GM21390 (cell line): ENCODE results near the gene TMPRSS11D.

Source experiments
- ATAC-seq: cut with Tn5 transposase; IDR thresholded peaks from one replicate; pipeline ENCODE4 v1.9.1; 2021; ENCODE audit not compliant: unreplicated experiment

TMPRSS11D gene

GRCh38 chr4:67886281-67886680 lies 2.5 kb upstream of the TMPRSS11D start:
- ATAC-seq: no peak

GRCh38 chr4:67885762-67886161 lies 2.0 kb upstream of the TMPRSS11D start:
- ATAC-seq: no peak

- no peak for ATAC-seq
Measured at GRCh38 chr4:67884701-67885100, 899 bp upstream of the TMPRSS11D start.

GRCh38 chr4:67883458-67883857 lies 344 bp downstream of the TMPRSS11D start:
- ATAC-seq: no peak

- no peak for ATAC-seq
Measured at GRCh38 chr4:67880866-67881610, 2.8 kb downstream of the TMPRSS11D start.

- no peak for ATAC-seq
Measured at GRCh38 chr4:67879486-67879885, 4.3 kb downstream of the TMPRSS11D start.

- no peak for ATAC-seq
Measured at GRCh38 chr4:67877086-67877485, 6.7 kb downstream of the TMPRSS11D start.

- ATAC-seq: no peak
Measured at GRCh38 chr4:67874986-67875385, 8.8 kb downstream of the TMPRSS11D start.

GRCh38 chr4:67873116-67873515 lies 10.7 kb downstream of the TMPRSS11D start:
- no peak for ATAC-seq

- ATAC-seq: peak; percentile 92
Measured at GRCh38 chr4:67871867-67872266, 11.9 kb downstream of the TMPRSS11D start.

- no peak for ATAC-seq
Measured at GRCh38 chr4:67869580-67870190, 14.1 kb downstream of the TMPRSS11D start.

GRCh38 chr4:67861513-67861912 lies 22.3 kb downstream of the TMPRSS11D start:
- ATAC-seq: no peak

- ATAC-seq: no peak
Measured at GRCh38 chr4:67853336-67853735, 30.5 kb downstream of the TMPRSS11D start.

GRCh38 chr4:67820903-67821302 lies 62.9 kb downstream of the TMPRSS11D start:
- ATAC-seq: no peak

GRCh38 chr4:67810011-67810410 lies 73.8 kb downstream of the TMPRSS11D start:
- ATAC-seq: no peak

- no peak for ATAC-seq
Measured at GRCh38 chr4:67809502-67809901, 74.3 kb downstream of the TMPRSS11D start.

- no peak for ATAC-seq
Measured at GRCh38 chr4:67796810-67797209, 87.0 kb downstream of the TMPRSS11D start.

- no peak for ATAC-seq
Measured at GRCh38 chr4:67790721-67791120, 93.1 kb downstream of the TMPRSS11D start.

- no peak for ATAC-seq
Measured at GRCh38 chr4:67787311-67787710, 96.5 kb downstream of the TMPRSS11D start.

GRCh38 chr4:67785528-67785927 lies 98.3 kb downstream of the TMPRSS11D start:
- ATAC-seq: peak; percentile 49

- ATAC-seq: no peak
Measured at GRCh38 chr4:67779631-67780030, 104.2 kb downstream of the TMPRSS11D start.

- ATAC-seq: no peak
Measured at GRCh38 chr4:67776746-67777145, 107.1 kb downstream of the TMPRSS11D start.
